Ishikawa (cell line): ENCODE measurements around the gene AEN.

Experiments used
- NFIC ChIP-seq: IDR thresholded peaks from 2 replicates; pipeline ENCODE4 v1.6.1; 2012
- RAD21 ChIP-seq: IDR thresholded peaks from 2 replicates; pipeline ENCODE4 v1.6.1; 2012; ENCODE audit warnings: low read depth
- TEAD4 ChIP-seq: IDR thresholded peaks from 2 replicates; pipeline ENCODE4 v1.6.1; 2012
- TF ChIP-seq, protein P1 (sequence below): IDR thresholded peaks from 2 replicates; pipeline ENCODE4 v1.6.1; 2012

DNA sequence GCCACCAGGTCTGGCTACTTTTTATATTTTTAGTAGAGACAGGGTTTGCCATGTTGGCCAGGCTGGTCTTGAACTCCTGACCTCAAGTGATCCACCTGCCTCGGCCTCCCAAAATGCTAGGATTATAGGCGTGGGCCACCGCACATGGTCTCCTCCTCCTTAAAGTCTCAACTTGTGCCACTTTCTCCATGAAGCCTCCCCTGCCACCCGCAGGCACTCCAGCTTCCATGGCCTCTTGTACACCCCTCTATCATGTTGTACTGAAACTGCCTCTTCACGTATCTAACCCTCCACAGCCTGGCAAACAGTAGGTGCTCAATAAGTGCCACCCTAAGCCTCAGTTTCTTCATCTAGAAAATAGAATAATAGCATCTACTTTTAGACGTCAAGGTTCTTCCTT lies 57.6 kb downstream of the AEN start:
- TF ChIP-seq TEAD4 (no peak), RAD21 (no peak), NFIC (no peak)
- TF ChIP-seq, protein P1, sequence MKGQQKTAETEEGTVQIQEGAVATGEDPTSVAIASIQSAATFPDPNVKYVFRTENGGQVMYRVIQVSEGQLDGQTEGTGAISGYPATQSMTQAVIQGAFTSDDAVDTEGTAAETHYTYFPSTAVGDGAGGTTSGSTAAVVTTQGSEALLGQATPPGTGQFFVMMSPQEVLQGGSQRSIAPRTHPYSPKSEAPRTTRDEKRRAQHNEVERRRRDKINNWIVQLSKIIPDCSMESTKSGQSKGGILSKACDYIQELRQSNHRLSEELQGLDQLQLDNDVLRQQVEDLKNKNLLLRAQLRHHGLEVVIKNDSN: no peak
